ENCODE measurements around the gene LRP5.

Gene LRP5

DNA sequence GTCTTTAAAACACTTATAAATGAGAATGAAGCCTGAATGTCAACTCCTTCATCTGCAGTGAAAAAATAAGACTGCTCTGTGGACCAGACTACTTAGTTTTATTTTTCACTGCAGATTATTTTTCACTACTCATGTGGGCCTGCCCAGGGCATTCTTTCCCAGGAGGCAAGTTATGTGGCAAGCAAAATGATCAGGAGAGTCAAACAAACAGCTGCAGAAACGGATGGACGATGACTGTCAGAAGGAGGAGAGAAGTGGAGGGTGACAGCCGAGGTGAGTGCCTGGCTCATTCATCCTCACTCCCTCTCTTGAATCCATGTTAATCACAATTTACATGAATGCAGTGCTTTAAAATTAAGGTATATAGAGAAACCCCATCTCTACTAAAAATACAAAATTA, 5.8 kb upstream of the LRP5 start:
- CTCF ChIA-PET: interaction anchor here (1.3 kb wide), 1 partner anchor 9 kb away, joined by 6 read pairs; no protein-coding TSS in a partner anchor
- DNase-seq: no peak
- Mint-ChIP-seq H3K36me3 (no peaks in the 10 kb centered on the region), H3K4me3 (no peak overlapping the region), H3K27me3 (peaks cover 16% of the 10 kb centered on the region), H3K27ac (no peak overlapping the region), H3K4me1 (peaks cover 47% of the 10 kb centered on the region), H3K9me3 (peaks cover 3% of the 10 kb centered on the region)

DNA sequence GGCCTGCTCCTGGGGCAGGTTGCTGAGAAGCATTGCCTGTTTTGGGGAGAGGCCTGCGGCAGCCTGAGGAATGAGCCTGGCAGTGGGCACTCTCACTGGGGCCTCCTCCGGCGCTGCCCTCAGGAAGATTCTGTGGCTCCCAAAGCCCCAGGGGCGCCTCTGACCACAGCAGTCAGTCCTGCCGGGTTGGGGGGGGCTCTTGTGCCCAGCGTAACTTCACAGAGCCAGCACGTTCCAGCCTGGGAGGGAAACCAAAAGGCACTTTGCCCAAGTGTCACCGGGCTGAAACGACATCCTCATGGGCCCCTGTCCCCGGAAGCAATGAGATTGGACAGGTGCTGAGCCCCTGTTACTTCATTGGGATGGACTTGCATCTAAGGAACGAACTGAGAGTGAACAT, 4.3 kb upstream of the LRP5 start:
- H3K36me3 Mint-ChIP-seq: no peaks in the 10 kb centered on the region
- peaks cover 48% of the 10 kb centered on the region for H3K4me1 Mint-ChIP-seq
- CTCF ChIA-PET: interaction anchor here (1.3 kb wide), 1 partner anchor 10 kb away, joined by 6 read pairs; no protein-coding TSS in a partner anchor
- no peak overlapping the region for H3K4me3 Mint-ChIP-seq
- DNase-seq: no peak
- no peak overlapping the region for H3K27ac Mint-ChIP-seq
- peaks cover 13% of the 10 kb centered on the region for H3K27me3 Mint-ChIP-seq
- H3K9me3 Mint-ChIP-seq: peaks cover 3% of the 10 kb centered on the region

- peaks cover 26% of the 10 kb centered on the region for H3K27me3 Mint-ChIP-seq
- CTCF ChIA-PET: interaction anchor here (0.7 to 1.2 kb wide), 2 partner anchors 21 to 52 kb away, joined by 3 read pairs; no protein-coding TSS in a partner anchor
- H3K36me3 Mint-ChIP-seq: peaks cover 3% of the 10 kb centered on the region
- no peak overlapping the region for H3K4me3 Mint-ChIP-seq
- peaks cover 57% of the 10 kb centered on the region for H3K4me1 Mint-ChIP-seq
- H3K27ac Mint-ChIP-seq: peak overlapping the region; percentile 51
- H3K9me3 Mint-ChIP-seq: no peaks in the 10 kb centered on the region
- peak; percentile 10 for DNase-seq
These were observed 2.7 kb upstream of the LRP5 start for GRCh38 chr11:68309621-68310185.

DNA sequence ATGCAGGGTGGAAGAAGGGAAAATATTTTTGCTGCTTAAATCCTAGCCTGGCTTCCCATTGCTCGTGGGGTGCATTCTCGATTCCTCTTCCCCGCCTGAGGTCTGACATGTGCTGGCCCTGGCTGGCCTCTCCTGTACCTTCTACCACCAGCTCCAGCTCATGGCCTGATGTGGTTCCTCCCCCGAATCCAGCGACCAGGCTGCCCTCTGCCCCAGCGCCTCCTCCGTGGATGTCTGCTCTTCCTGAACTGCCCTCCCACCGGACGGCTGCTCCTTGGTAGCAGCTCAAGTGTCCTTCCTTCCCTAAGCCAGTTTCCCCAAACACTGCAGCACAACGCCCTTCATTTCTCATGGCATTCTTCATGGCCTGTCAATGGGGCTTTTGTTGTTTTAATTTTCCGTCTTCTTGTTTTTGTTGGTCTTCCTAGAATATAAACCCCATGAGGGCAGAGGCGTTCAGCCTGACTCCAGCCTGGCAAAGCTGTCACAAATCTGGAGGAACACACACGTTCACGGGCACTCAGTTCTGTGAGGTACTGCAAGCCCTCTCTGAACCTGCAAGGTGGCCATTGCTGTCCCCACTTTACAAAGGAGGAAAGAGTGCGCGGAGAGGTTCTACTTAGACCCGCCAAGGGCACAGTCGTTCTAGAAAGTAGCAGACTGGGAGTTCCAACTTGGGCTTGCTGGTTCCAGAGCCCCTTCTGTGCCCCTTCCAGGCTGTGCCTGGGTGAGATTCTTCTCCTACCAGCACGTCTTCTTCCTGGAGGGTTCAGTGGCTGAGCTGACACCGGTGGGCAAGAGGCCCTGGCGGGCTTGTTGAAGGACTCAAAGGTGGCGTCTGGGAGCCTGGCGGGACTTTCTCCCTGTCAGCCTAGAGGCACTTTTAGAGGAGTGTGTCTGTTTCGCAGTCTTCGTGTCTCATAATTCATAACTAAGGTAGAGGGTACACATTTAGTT, 953 bp upstream of the LRP5 start:
- Mint-ChIP-seq H3K27me3 (peaks cover 34% of the 10 kb centered on the region), H3K27ac (peak overlapping the region; percentile 62), H3K9me3 (no peaks in the 10 kb centered on the region), H3K36me3 (peaks cover 3% of the 10 kb centered on the region), H3K4me1 (peaks cover 55% of the 10 kb centered on the region), H3K4me3 (peak overlapping the region; percentile 65)
- CTCF ChIA-PET: interaction anchor here (0.6 to 1.0 kb wide), 2 partner anchors 72 to 103 kb away, joined by 3 read pairs; no protein-coding TSS in a partner anchor
- DNase-seq: peak; percentile 19

GRCh38 chr11:68312780-68313573, 586 bp downstream of the LRP5 start:
- peak; percentile 43 for DNase-seq
- peaks cover 3% of the 10 kb centered on the region for H3K36me3 Mint-ChIP-seq
- H3K9me3 Mint-ChIP-seq: no peaks in the 10 kb centered on the region
- CTCF ChIA-PET: no interaction called here
- H3K27ac Mint-ChIP-seq: peak overlapping the region; percentile 82
- H3K4me1 Mint-ChIP-seq: peaks cover 55% of the 10 kb centered on the region
- peak overlapping the region; percentile 91 for H3K4me3 Mint-ChIP-seq
- peaks cover 38% of the 10 kb centered on the region for H3K27me3 Mint-ChIP-seq

DNA sequence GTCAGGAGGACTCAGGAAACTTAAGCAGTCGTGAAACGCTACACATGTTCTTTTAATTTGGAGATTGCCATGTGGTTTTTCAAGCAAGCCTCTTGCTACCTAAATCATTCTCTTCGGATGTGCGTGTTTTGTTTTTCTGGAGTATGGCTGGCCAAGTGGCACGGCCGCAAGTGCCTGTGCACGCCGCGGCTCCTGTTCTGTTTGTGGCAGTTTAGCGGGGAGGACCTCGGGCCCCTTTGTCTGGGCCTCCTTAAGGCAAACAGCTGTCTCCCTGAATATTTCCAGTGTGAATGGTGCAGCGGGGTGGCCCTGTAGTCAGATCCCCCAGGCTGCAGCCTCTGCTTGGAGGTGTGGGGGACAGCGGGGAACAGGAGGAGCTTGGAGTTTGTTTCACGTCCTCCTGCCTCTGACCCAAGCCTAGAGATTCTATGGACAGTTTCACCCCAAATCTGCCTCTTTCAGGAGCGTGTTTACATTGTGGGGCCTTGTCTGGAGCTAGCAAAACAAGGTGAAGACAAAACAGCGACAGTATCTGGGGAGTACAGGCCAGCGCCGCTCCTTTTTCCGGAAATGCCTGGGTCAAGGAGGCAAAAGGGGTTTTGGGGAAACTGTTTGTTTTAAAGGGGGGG, 1.3 kb downstream of the LRP5 start:
- Mint-ChIP-seq H3K9me3 (no peaks in the 10 kb centered on the region), H3K27ac (peak overlapping the region; percentile 82), H3K4me3 (peak overlapping the region; percentile 91), H3K27me3 (peaks cover 38% of the 10 kb centered on the region), H3K36me3 (peaks cover 3% of the 10 kb centered on the region), H3K4me1 (peaks cover 55% of the 10 kb centered on the region)
- CTCF ChIA-PET: interaction anchor here (0.7 to 1.0 kb wide), 2 partner anchors 15 to 18 kb away, joined by 3 read pairs; no protein-coding TSS in a partner anchor
- DNase-seq: no peak

GRCh38 chr11:68314203-68315170, 2.1 kb downstream of the LRP5 start:
- no peak overlapping the region for H3K27ac Mint-ChIP-seq
- no peak for DNase-seq
- H3K27me3 Mint-ChIP-seq: peaks cover 38% of the 10 kb centered on the region
- H3K4me3 Mint-ChIP-seq: peak overlapping the region; percentile 91
- H3K9me3 Mint-ChIP-seq: no peaks in the 10 kb centered on the region
- CTCF ChIA-PET: interaction anchor here (0.7 to 1.0 kb wide), 2 partner anchors 16 to 17 kb away, joined by 3 read pairs; no protein-coding TSS in a partner anchor
- H3K4me1 Mint-ChIP-seq: peaks cover 56% of the 10 kb centered on the region
- peaks cover 4% of the 10 kb centered on the region for H3K36me3 Mint-ChIP-seq

DNA sequence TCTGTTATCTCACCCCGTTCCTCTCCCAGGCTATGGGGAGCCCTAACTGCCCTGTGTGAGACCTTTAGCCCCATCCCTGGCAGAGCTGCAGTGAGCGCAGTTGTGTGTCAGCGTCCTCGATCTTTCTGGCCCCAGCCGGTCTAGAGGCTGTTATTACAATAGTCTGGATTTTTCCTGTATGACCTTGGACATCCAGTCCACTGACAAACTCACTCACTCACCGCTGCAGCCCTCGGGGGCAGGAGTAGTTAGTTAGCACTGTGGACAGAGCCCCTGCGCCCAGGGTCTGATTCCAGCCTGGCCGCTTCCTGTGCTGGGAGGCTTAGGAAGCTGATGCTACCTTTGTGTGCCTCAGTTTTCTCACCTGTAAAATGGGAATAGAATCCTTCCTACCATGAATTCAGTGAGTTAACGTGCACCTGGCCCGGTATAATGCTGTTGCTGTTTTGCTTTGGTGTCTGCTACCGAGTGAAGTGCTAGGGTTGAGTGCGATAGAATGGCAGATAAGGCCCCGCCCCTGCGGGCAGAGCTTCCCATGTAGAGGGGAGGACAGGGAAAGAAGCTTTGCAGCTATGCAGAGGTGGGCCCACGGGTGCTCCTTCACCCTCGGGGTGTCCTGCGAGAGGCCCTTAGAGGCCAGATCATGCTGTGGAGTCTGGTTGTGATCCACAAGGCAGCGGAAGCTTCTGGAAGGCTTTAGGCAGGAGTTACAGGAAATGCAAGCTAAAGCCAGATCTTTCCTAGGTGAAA, 3.0 kb downstream of the LRP5 start:
- CTCF ChIA-PET: interaction anchor here (0.7 kb wide), 1 partner anchor 13 kb away, joined by 4 read pairs; no protein-coding TSS in a partner anchor
- Mint-ChIP-seq H3K4me3 (peak overlapping the region; percentile 91), H3K27ac (no peak overlapping the region), H3K4me1 (peaks cover 50% of the 10 kb centered on the region), H3K27me3 (peaks cover 40% of the 10 kb centered on the region), H3K9me3 (no peaks in the 10 kb centered on the region), H3K36me3 (peaks cover 7% of the 10 kb centered on the region)
- DNase-seq: no peak

DNA sequence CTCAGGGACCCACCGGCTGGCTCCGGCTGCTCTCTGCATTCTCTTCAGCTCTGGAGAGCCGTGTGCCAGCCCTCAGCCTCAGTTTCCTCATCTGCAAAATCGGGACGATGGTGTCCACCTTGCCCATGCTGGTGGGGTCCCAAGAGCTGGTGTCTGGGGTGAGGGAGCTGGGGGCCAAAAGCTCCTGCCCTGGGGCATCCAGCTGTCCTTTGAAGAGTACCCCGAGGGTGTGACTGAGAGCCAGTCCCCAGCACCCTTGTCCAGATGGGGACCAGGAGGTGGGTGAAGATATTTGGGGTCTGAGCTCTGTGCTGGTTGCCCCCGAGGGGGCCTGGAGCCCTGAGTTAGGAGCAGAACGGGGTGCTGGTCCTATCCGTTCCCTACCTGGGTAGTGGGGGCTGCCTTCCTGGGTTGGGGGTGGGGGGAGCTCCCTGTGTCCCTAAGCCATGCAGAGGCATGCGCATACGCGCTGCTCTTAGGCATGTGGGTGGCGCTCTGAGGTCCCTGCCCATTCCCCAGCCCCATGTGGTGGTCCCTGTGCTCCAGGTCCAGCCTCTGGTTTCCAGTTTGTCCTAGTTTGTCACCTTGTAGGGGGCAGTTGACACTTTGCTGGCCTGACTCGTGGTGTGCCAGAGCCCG, 4.9 kb downstream of the LRP5 start:
- no peak overlapping the region for H3K27ac Mint-ChIP-seq
- no peak overlapping the region for H3K4me3 Mint-ChIP-seq
- no peak for DNase-seq
- H3K27me3 Mint-ChIP-seq: peaks cover 29% of the 10 kb centered on the region
- no peaks in the 10 kb centered on the region for H3K9me3 Mint-ChIP-seq
- H3K36me3 Mint-ChIP-seq: peaks cover 7% of the 10 kb centered on the region
- CTCF ChIA-PET: no interaction called here
- peaks cover 44% of the 10 kb centered on the region for H3K4me1 Mint-ChIP-seq

- Mint-ChIP-seq H3K9me3 (no peaks in the 10 kb centered on the region), H3K4me3 (no peak overlapping the region), H3K36me3 (peaks cover 4% of the 10 kb centered on the region), H3K27ac (no peak overlapping the region), H3K27me3 (peaks cover 7% of the 10 kb centered on the region), H3K4me1 (peaks cover 19% of the 10 kb centered on the region)
- CTCF ChIA-PET: no interaction called here
- no peak for DNase-seq
These were observed 9.1 kb downstream of the LRP5 start for GRCh38 chr11:68321293-68322051.

GRCh38 chr11:68322052-68322430, 9.7 kb downstream of the LRP5 start:
- Mint-ChIP-seq H3K27me3 (peaks cover 4% of the 10 kb centered on the region), H3K9me3 (no peaks in the 10 kb centered on the region), H3K27ac (no peak overlapping the region), H3K36me3 (peaks cover 4% of the 10 kb centered on the region), H3K4me3 (no peak overlapping the region), H3K4me1 (peaks cover 20% of the 10 kb centered on the region)
- CTCF ChIA-PET: no interaction called here
- no peak for DNase-seq
